ENCODE measurements around the gene DPYD. TPM values are rescaled to one million over a fixed set of nuclear protein-coding genes. Genes with fewer than 3 reads are reported as not detected.

DPYD gene
- total RNA-seq, 1 donor, result 103 TPM

DNA sequence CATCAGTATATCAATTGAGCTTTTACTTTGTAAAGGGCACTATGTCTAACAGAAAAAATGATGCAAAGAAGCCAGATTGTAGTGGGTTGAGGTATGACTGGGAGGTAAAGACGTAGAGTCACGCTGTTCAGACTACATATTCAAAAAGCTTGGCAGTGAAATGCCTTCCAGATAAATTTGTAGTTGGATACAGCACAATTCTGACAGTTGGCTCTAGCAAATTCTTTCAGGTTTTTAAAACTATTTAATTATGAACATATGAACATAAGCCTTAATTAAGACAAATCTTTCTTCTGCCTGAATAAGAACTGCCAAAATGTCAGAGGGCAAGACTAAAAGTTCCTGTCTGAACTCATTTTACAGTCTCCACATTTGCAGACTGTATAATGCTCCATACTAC is 118.8 kb downstream of the DPYD start:
- H3K27me3 ChIP-seq (ENCODE audit: insufficient read depth, low read length), result no peaks in the 10 kb centered on the region
- no peak overlapping the region for H3K4me3 ChIP-seq (ENCODE audit: low read length)
- H3K9me3 ChIP-seq (ENCODE audit: low read depth, low read length), result no peaks in the 10 kb centered on the region
- H3K4me1 ChIP-seq (ENCODE audit: insufficient read depth, low read length), result no peaks in the 10 kb centered on the region

DNA sequence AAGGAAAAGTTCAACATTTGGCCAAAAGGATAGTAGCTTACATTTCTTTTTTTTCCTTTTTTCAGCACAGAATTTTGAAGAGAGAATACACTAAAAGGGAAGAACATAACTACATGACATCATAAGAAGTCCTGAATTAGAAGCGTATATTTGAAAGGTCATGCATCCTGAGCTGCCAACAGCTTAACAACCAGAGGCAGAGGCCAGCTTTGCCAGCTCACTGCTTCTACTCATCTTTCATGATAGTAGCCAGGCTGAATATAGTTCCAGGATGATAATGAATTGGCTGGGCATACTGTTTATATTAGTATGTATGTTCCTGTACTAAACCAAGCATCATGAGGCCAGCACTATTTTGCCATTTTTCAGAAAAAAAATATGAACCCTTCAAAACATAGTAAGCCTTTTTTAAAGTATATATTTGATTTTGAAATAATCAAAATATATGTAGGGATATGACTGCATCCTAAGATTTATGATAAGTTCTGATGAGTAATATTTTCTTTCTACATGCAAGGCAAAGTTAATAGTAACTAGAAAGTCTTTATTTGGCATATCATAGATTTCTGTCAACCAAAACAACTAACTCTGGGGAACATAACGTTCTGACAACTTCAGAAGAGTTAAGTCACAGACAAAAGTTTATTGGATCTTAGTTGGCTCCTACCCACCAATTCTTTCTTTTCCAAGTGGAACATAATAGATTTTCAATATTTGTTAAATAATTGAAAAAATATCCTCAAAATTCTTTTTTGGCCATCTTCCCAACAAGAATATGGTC is 123.2 kb downstream of the DPYD start:
- Histone ChIP-seq H3K27me3 (ENCODE audit: insufficient read depth, low read length) (no peaks in the 10 kb centered on the region), H3K9me3 (ENCODE audit: low read depth, low read length) (no peaks in the 10 kb centered on the region), H3K4me3 (ENCODE audit: low read length) (no peak overlapping the region), H3K4me1 (ENCODE audit: insufficient read depth, low read length) (no peaks in the 10 kb centered on the region)

- H3K4me1 ChIP-seq (ENCODE audit: insufficient read depth, low read length), result no peaks in the 10 kb centered on the region
- H3K4me3 ChIP-seq (ENCODE audit: low read length), result no peak overlapping the region
- H3K27me3 ChIP-seq (ENCODE audit: insufficient read depth, low read length), result no peaks in the 10 kb centered on the region
- H3K9me3 ChIP-seq (ENCODE audit: low read depth, low read length), result no peaks in the 10 kb centered on the region
These were observed 124.1 kb downstream of the DPYD start for GRCh38 chr1:97796711-97797110.

DNA sequence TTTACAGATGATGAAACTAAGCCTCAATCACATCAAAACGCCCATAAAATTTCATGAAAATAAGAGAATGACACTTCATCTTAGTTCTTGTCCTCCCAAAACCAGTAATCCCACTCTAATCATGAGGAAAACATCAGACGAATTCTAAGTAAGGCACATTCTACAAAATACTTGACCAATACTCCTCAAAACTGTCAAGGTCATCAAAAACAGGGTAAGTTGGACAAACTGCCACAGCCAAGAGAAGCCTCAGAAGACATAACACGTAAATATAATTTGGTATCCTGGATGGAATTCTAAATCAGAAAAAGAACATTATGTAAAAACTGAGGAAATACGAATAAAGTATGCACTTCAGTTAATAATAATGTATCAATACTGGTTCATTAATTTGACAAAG is 128.2 kb downstream of the DPYD start:
- H3K4me1 ChIP-seq (ENCODE audit: insufficient read depth, low read length), result no peaks in the 10 kb centered on the region
- no peaks in the 10 kb centered on the region for H3K9me3 ChIP-seq (ENCODE audit: low read depth, low read length)
- H3K27me3 ChIP-seq (ENCODE audit: insufficient read depth, low read length), result no peaks in the 10 kb centered on the region
- H3K4me3 ChIP-seq (ENCODE audit: low read length), result no peak overlapping the region

- Histone ChIP-seq H3K4me3 (ENCODE audit: low read length) (no peak overlapping the region), H3K9me3 (ENCODE audit: low read depth, low read length) (no peaks in the 10 kb centered on the region), H3K4me1 (ENCODE audit: insufficient read depth, low read length) (no peaks in the 10 kb centered on the region), H3K27me3 (ENCODE audit: insufficient read depth, low read length) (no peaks in the 10 kb centered on the region)
These were observed 129.6 kb downstream of the DPYD start for GRCh38 chr1:97791251-97791650.

DNA sequence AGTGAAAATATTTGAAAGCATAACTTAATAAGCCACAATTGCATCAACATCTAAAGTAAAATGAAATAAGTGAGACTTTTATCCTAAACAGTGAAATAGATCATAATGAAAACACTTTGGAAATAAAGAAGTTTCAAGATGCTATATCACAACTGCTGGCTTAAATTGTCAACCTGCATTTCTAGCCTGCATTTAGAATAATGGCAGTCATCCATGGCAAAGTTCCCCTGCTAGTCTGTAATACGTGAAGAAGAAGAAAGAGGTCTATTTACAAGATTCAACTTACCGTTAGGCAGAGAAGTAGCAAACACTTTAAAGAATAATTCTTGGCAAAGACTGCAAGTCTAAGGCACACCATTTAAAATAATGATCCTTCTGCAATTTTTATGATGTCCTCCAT is 133.6 kb downstream of the DPYD start:
- Histone ChIP-seq H3K27me3 (ENCODE audit: insufficient read depth, low read length) (no peaks in the 10 kb centered on the region), H3K9me3 (ENCODE audit: low read depth, low read length) (no peaks in the 10 kb centered on the region), H3K4me1 (ENCODE audit: insufficient read depth, low read length) (no peaks in the 10 kb centered on the region), H3K4me3 (ENCODE audit: low read length) (no peak overlapping the region)

DNA sequence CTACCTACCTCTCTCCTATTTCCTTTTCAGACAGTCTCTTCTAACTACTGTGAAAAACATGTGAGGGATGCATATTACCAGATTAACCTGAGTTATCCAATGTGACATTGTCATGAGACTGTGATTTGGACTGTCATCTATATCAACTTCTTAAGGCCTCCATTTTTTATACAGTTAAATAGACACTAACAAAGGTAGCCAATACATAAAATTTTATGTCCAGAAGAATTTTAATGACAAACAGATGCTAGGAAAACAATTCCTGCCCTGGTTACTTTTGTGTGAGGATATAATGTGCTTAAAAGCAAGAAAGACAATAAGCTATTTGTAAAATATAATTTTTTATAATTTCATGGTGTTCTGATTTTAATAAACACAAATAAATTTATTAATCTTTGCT is 136.2 kb downstream of the DPYD start:
- H3K4me1 ChIP-seq (ENCODE audit: insufficient read depth, low read length), result no peaks in the 10 kb centered on the region
- no peaks in the 10 kb centered on the region for H3K9me3 ChIP-seq (ENCODE audit: low read depth, low read length)
- no peaks in the 10 kb centered on the region for H3K27me3 ChIP-seq (ENCODE audit: insufficient read depth, low read length)
- no peak overlapping the region for H3K4me3 ChIP-seq (ENCODE audit: low read length)

- Histone ChIP-seq H3K9me3 (ENCODE audit: low read depth, low read length) (no peaks in the 10 kb centered on the region), H3K4me1 (ENCODE audit: insufficient read depth, low read length) (no peaks in the 10 kb centered on the region), H3K4me3 (ENCODE audit: low read length) (no peak overlapping the region), H3K27me3 (ENCODE audit: insufficient read depth, low read length) (no peaks in the 10 kb centered on the region)
These were observed 137.1 kb downstream of the DPYD start for GRCh38 chr1:97783751-97784150.

- Histone ChIP-seq H3K9me3 (ENCODE audit: low read depth, low read length) (no peaks in the 10 kb centered on the region), H3K4me1 (ENCODE audit: insufficient read depth, low read length) (no peaks in the 10 kb centered on the region), H3K4me3 (ENCODE audit: low read length) (no peak overlapping the region), H3K27me3 (ENCODE audit: insufficient read depth, low read length) (no peaks in the 10 kb centered on the region)
These were observed 139.0 kb downstream of the DPYD start for GRCh38 chr1:97781762-97782337.

GRCh38 chr1:97780884-97781283 is 139.9 kb downstream of the DPYD start:
- no peak overlapping the region for H3K4me3 ChIP-seq (ENCODE audit: low read length)
- no peaks in the 10 kb centered on the region for H3K27me3 ChIP-seq (ENCODE audit: insufficient read depth, low read length)
- no peaks in the 10 kb centered on the region for H3K4me1 ChIP-seq (ENCODE audit: insufficient read depth, low read length)
- H3K9me3 ChIP-seq (ENCODE audit: low read depth, low read length), result no peaks in the 10 kb centered on the region

DNA sequence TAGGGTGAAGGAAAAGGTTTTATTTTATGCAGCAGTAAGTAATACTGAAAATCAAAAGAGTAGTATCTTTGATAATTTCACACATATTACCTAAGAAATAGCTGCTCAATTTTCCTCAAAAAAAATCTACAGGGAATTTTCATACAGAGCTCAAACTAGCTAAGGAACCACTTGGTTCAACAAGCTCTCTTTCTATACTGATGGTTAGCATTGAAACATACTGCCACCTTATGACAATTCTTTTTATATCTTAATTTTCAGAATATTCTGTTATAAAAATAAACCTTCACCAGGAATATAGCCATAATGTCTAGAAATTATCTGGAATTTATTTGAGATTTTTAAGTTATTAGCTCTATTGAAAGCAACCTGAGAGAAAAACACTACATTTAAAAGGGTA is 142.1 kb downstream of the DPYD start:
- Histone ChIP-seq H3K4me3 (ENCODE audit: low read length) (no peak overlapping the region), H3K4me1 (ENCODE audit: insufficient read depth, low read length) (no peaks in the 10 kb centered on the region), H3K27me3 (ENCODE audit: insufficient read depth, low read length) (no peaks in the 10 kb centered on the region), H3K9me3 (ENCODE audit: low read depth, low read length) (no peaks in the 10 kb centered on the region)

DNA sequence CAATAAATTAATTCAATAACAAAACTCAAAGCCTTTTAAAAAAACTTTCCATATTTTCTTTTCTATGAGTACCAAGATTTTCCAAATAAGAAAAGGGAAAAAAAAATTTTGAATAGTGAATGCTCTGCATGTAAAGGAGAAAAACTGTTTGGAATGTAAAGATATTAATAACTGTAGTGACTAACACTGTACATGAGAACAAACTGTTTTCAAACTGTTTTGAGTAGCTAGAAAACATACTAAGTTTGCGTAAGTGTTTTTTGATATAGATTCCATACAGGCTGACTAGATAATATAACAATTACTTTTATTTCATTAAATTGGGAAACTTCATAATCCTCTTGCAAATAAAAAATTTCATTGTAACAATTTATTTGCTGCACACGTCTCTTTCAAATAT is 150.5 kb downstream of the DPYD start:
- Histone ChIP-seq H3K4me1 (ENCODE audit: insufficient read depth, low read length) (no peaks in the 10 kb centered on the region), H3K9me3 (ENCODE audit: low read depth, low read length) (no peaks in the 10 kb centered on the region), H3K4me3 (ENCODE audit: low read length) (no peak overlapping the region), H3K27me3 (ENCODE audit: insufficient read depth, low read length) (no peaks in the 10 kb centered on the region)

DNA sequence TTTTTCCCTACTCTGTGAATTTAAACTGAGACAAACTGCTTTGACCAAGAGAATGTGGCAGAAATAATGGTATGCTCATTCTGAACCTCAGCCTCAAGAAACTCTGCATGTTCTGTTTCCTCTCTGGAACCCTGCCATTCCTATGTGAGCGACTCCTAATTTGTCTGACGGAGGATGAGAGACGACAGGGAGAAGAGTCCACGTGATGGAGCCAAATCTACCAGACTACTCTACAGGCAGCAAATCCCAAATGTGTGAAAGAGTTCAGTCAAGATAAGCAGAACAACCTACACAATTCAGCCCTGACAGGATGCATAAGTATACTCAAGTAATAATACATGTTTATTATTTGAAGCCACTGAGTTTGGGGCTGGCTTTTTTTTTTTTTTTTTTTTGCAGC is 153.5 kb downstream of the DPYD start:
- Histone ChIP-seq H3K9me3 (ENCODE audit: low read depth, low read length) (no peaks in the 10 kb centered on the region), H3K4me3 (ENCODE audit: low read length) (no peak overlapping the region), H3K27me3 (ENCODE audit: insufficient read depth, low read length) (no peaks in the 10 kb centered on the region), H3K4me1 (ENCODE audit: insufficient read depth, low read length) (no peaks in the 10 kb centered on the region)

DNA sequence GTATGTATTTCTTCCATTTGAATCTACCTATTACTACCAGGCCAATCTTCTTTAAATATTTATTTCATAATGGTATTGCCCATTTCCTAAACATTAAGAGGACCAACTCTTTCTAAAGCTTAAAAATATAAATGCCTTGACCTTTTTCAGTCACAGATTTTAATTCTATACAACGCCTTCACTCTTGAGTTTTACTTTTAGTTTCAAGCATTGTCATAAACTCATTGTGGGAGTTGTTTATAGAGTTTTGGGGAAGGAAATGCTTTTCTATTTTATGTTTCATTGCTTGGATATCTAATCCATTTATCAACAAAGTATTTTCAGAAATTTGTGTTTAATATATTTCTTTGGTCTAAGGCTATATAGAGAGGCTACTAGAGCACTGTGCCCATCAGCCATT is 155.8 kb downstream of the DPYD start:
- Histone ChIP-seq H3K4me3 (ENCODE audit: low read length) (no peak overlapping the region), H3K4me1 (ENCODE audit: insufficient read depth, low read length) (no peaks in the 10 kb centered on the region), H3K27me3 (ENCODE audit: insufficient read depth, low read length) (no peaks in the 10 kb centered on the region), H3K9me3 (ENCODE audit: low read depth, low read length) (no peaks in the 10 kb centered on the region)

DNA sequence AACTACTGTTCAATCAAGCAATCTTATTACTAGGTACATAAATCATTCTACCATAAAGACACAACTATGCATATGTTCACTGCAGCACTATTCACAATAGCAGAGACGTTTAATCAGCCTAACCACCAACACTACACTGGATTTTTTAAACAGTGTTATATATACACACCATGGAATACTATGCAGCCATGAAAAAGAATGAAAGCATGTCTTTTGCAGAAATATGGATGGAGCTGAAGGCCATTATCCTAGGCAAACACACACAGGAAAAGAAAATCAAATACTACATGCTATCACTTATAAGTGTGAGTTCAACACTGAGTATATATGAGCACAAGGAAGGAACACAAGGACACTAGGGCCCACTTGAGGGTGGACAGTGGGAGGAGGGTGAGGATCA is 159.2 kb downstream of the DPYD start:
- Histone ChIP-seq H3K27me3 (ENCODE audit: insufficient read depth, low read length) (no peaks in the 10 kb centered on the region), H3K9me3 (ENCODE audit: low read depth, low read length) (no peaks in the 10 kb centered on the region), H3K4me3 (ENCODE audit: low read length) (no peak overlapping the region), H3K4me1 (ENCODE audit: insufficient read depth, low read length) (no peaks in the 10 kb centered on the region)

GRCh38 chr1:97759078-97759477 is 161.8 kb downstream of the DPYD start:
- no peak overlapping the region for H3K4me3 ChIP-seq (ENCODE audit: low read length)
- no peaks in the 10 kb centered on the region for H3K9me3 ChIP-seq (ENCODE audit: low read depth, low read length)
- no peaks in the 10 kb centered on the region for H3K4me1 ChIP-seq (ENCODE audit: insufficient read depth, low read length)
- H3K27me3 ChIP-seq (ENCODE audit: insufficient read depth, low read length), result no peaks in the 10 kb centered on the region

All from mononuclear cell (primary cell).